ENCODE measurements around the gene KRT78.

The KRT78 gene

DNA sequence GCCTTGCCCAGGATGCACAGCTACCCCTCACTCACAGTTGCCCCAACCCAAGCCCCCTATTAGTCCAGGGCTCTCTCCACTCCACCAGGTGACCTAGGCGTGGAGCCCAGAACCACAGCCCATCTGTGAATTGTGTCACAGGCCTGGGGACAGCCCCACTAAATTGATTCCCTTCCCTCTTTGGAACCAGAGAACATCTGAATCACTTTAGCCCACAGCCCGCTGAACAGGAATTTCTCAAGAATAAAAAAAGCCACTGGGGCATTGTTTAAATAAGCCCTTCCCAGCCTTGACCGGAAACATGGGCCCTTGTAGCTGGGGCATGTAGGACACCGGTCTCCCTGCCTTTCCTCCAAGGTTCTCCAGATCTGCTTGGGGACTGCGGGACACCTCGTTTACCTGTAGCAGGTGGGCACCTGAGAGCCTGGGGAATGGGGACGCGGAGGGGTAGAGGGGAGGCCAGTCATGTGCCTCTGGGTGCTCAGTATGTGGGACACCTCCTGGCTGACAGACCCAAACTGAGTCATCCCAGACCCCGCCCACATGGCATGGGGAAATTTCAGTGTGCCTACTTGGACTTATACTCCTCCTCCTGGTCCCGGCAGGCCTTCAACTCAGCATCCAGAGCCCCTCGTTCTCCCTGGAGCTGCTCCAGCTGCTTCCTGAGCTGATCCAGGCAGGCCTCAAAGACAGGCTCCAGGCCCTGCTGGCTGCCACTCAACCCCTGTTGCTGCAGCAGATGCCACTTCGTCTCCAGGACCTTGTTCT, 1.3 kb downstream of the KRT78 start:
- no peak overlapping the region for H3K4me3 ChIP-seq (ENCODE audit: low read depth, low read length)
- no peak for TF ChIP-seq CTCF (IDR thresholded peaks at IDR 0.05; ENCODE audit: insufficient read depth, low read depth, low read length, missing control alignments)
- no peak for DNase-seq (ENCODE audit: low read depth)

- TF ChIP-seq CTCF (IDR thresholded peaks at IDR 0.05; ENCODE audit: insufficient read depth, low read depth, low read length, missing control alignments) = no peak
- DNase-seq (ENCODE audit: low read depth) = no peak
- no peak overlapping the region for H3K4me3 ChIP-seq (ENCODE audit: low read depth, low read length)
These were observed 2.3 kb downstream of the KRT78 start for GRCh38 chr12:52846356-52846970.

- no peak overlapping the region for H3K4me3 ChIP-seq (ENCODE audit: low read depth, low read length)
- DNase-seq (ENCODE audit: low read depth) = no peak
- no peak for TF ChIP-seq CTCF (IDR thresholded peaks at IDR 0.05; ENCODE audit: insufficient read depth, low read depth, low read length, missing control alignments)
These were observed 2.8 kb downstream of the KRT78 start for GRCh38 chr12:52845946-52846345.

- no peak for DNase-seq (ENCODE audit: low read depth)
- no peak for TF ChIP-seq CTCF (IDR thresholded peaks at IDR 0.05; ENCODE audit: insufficient read depth, low read depth, low read length, missing control alignments)
- no peak overlapping the region for H3K4me3 ChIP-seq (ENCODE audit: low read depth, low read length)
These were observed 4.4 kb downstream of the KRT78 start for GRCh38 chr12:52844386-52844785.

- DNase-seq (ENCODE audit: low read depth) = no peak
- TF ChIP-seq CTCF (IDR thresholded peaks at IDR 0.05; ENCODE audit: insufficient read depth, low read depth, low read length, missing control alignments) = no peak
- no peak overlapping the region for H3K4me3 ChIP-seq (ENCODE audit: low read depth, low read length)
These were observed 9.2 kb downstream of the KRT78 start for GRCh38 chr12:52839436-52840105.

DNA sequence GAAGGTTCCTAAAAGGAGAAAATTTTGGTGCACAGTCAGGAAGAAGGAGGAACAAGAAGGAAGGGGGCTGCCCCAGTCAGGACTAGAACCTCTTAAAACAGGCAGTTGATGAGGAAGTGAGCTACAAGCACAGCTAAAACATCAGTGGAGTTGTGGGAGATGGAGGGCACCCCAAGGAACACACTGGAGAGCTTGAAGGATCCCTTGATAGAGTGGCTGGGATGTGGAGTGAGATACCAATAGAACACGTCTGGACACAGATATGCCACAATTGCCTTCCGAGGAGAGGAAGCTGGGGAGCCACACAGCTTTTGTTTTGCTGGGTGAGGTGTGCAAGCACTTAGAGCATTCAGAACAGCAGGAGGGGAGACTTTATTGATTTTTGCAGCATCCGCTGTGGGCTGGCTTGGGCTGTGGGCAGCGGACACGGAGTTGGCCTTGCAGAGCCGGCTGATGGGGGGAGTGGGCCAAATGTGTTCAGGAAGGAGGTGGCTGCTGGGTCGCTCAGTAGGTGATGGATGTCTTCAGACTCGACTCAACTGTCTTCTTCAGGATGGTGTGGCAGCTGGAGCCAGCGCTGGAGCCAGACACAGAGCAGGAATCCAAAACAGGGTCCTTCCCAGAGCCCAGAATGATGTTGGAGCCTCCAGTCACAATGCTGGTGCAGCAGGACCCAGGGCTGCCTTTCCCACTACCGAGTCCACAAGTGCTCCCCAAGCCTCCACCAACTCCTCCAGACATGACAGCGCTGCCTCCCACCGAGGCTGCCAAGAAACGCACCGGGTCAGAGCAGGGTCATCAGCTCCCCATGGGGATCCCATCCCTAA, 10.0 kb downstream of the KRT78 start:
- no peak for DNase-seq (ENCODE audit: low read depth)
- no peak for TF ChIP-seq CTCF (IDR thresholded peaks at IDR 0.05; ENCODE audit: insufficient read depth, low read depth, low read length, missing control alignments)
- no peak overlapping the region for H3K4me3 ChIP-seq (ENCODE audit: low read depth, low read length)

All from GM12865 (cell line).